ENCODE data around the gene RFC2.

- TF ChIP-seq EP300 (IDR thresholded peaks at IDR 0.05): no peak
- no peak for TF ChIP-seq POLR2AphosphoS5 (IDR thresholded peaks at IDR 0.05)
- TF ChIP-seq, protein P1, sequence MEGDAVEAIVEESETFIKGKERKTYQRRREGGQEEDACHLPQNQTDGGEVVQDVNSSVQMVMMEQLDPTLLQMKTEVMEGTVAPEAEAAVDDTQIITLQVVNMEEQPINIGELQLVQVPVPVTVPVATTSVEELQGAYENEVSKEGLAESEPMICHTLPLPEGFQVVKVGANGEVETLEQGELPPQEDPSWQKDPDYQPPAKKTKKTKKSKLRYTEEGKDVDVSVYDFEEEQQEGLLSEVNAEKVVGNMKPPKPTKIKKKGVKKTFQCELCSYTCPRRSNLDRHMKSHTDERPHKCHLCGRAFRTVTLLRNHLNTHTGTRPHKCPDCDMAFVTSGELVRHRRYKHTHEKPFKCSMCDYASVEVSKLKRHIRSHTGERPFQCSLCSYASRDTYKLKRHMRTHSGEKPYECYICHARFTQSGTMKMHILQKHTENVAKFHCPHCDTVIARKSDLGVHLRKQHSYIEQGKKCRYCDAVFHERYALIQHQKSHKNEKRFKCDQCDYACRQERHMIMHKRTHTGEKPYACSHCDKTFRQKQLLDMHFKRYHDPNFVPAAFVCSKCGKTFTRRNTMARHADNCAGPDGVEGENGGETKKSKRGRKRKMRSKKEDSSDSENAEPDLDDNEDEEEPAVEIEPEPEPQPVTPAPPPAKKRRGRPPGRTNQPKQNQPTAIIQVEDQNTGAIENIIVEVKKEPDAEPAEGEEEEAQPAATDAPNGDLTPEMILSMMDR (IDR thresholded peaks at IDR 0.05): no peak
Observed at GRCh38 chr7:74230446-74231231, 23.6 kb downstream of the RFC2 start.

Data from upper lobe of left lung (tissue), 4 donors.